Esophagus muscularis mucosa (tissue), 4 donors: ENCODE results near the gene NRCAM.

Experiments
- EP300 ChIP-seq: sonication (generic); formaldehyde crosslinking; IDR thresholded peaks from one replicate; pipeline ENCODE4 v1.6.1; 2017; ENCODE audit warnings: antibody characterized with exemption
- POLR2A ChIP-seq: fragments of 450-650 bp; IDR thresholded peaks from one replicate; pipeline ENCODE4 v1.6.1; 2017; ENCODE audit warnings: antibody characterized with exemption, moderate library complexity, mild to moderate bottlenecking, low read depth
- POLR2AphosphoS5 ChIP-seq, 2 donors: sonication (generic); formaldehyde crosslinking; IDR thresholded peaks; one replicate each; pipeline ENCODE4 v1.6.1; 2017; ENCODE audit warnings: antibody characterized with exemption in 2 of 2
- TF ChIP-seq, protein P1 (sequence below), 3 experiments: fragments of 200-600 bp in 2 of 3; fragments of 450-650 bp in 1 of 3; sonication (generic) in 2 of 3; IDR thresholded peaks; one replicate each; pipeline ENCODE4 v1.5.1; 2017 to 2019; ENCODE audit warnings: antibody characterized with exemption in 3 of 3, mild to moderate bottlenecking in 2 of 3, moderate library complexity in 1 of 3

DNA sequence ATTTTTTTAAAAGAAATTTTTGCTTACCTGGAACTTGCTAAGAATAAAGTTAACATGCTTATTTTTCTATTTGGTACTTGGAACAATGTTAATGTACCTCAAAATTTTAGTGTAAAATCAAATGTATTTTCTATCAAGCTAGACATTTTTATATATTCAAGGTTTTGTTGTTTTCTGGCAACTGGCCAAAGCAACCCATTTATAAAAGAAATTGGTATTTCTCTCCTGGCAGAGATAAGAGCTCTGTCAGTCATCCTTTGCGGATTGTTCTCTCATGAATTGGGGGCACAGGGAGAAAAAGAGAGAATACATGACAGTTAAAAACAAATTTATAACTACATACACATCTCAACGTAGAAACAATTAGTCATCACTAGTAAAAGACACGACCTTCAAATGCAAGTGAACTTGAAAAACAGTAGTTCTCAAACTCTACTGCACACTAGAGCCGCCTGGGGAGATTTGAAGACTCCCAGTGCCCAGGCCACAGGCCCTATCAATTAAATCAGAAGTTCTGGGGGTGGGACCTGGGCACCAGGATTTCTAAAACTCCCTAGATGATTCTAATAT is 173.7 kb downstream of the NRCAM start:
- TF ChIP-seq POLR2A, result no peak
- TF ChIP-seq, protein P1, sequence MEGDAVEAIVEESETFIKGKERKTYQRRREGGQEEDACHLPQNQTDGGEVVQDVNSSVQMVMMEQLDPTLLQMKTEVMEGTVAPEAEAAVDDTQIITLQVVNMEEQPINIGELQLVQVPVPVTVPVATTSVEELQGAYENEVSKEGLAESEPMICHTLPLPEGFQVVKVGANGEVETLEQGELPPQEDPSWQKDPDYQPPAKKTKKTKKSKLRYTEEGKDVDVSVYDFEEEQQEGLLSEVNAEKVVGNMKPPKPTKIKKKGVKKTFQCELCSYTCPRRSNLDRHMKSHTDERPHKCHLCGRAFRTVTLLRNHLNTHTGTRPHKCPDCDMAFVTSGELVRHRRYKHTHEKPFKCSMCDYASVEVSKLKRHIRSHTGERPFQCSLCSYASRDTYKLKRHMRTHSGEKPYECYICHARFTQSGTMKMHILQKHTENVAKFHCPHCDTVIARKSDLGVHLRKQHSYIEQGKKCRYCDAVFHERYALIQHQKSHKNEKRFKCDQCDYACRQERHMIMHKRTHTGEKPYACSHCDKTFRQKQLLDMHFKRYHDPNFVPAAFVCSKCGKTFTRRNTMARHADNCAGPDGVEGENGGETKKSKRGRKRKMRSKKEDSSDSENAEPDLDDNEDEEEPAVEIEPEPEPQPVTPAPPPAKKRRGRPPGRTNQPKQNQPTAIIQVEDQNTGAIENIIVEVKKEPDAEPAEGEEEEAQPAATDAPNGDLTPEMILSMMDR (IDR thresholded peaks at IDR 0.05), result no peak
- no peak for TF ChIP-seq POLR2AphosphoS5 (IDR thresholded peaks at IDR 0.05)
- TF ChIP-seq EP300, result no peak
